Urinary bladder (tissue), 4 donors: Measurements from ENCODE around the gene SPATA31C2. TPM values are rescaled to one million over a fixed set of nuclear protein-coding genes. Genes with fewer than 3 reads are reported as not detected.
"Not testable (repeated sequence)": the region's sequence is repeated elsewhere in the genome, so short reads cannot be mapped to it uniquely, and the experiment has no call there.

Experiments used
- DNase-seq: peaks from one replicate; pipeline ENCODE4 v3.0.0-alpha.2; 2015; ENCODE audit errors: extremely low spot score
- H3K27ac ChIP-seq: one replicate; pipeline ENCODE4 v1.5.1; 2013; ENCODE audit warnings: low read depth, mild to moderate bottlenecking, moderate library complexity
- H3K36me3 ChIP-seq: one replicate; pipeline ENCODE4 v1.6.1; 2013; ENCODE audit warnings: mild to moderate bottlenecking, moderate library complexity; ENCODE audit not compliant: insufficient read depth
- H3K4me1 ChIP-seq: one replicate; pipeline ENCODE4 v1.6.1; 2013; ENCODE audit warnings: mild to moderate bottlenecking, moderate library complexity; ENCODE audit not compliant: insufficient read depth
- H3K4me3 ChIP-seq: one replicate; pipeline ENCODE4 v1.5.1; 2013; ENCODE audit warnings: low read depth, low read length
- WGBS: extraction: QIAGEN DNeasy Blood & Tissue Kit; methylation state at CpG from one replicate; pipeline ENCODE4 v1.1.7; 2013; 5-methylcytosine and 5-hydroxymethylcytosine counted together
- polyA plus RNA-seq: library from polyadenylated mRNA; stranded (reverse); fragments of 200-250 nt; gene quantifications from one replicate; pipeline ENCODE4 v1.2.3, GENCODE V29; 2013
- total RNA-seq: library from RNA; depleted of rRNA; stranded (reverse); fragments of >200 nt; gene quantifications from one replicate; pipeline ENCODE4 v1.2.3, GENCODE V29; 2014
- donor health status: healthy with polysubstance abuse.
- donor health status: healthy.

Gene SPATA31C2
- total and polyA plus RNA-seq, 2 donors = not detected

DNA sequence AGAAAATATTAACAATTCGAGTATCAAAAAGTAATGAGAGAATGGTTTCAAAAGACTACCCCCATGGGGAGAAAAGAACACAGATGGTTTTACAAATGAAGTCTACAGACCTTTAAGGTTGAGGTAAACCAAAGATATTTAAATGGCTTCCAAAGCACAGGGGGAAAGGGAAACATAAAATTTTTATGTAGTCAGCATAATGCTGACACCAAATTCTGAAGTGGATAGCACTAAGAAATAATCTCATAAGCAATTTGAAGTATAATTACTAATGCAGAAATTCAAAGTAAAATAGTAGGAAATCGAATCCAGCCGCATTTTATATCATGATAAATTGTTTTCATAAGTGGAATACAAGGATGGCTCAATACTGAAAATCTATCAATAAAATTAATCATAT, 30.3 kb upstream of the SPATA31C2 start:
- H3K27ac ChIP-seq = no peak overlapping the region
- DNase-seq = no peak
- 56% methylated on average over 3 of the region's 3 CpGs for WGBS
- H3K4me1 ChIP-seq = no peaks in the 10 kb centered on the region
- H3K36me3 ChIP-seq = no peaks in the 10 kb centered on the region
- no peak overlapping the region for H3K4me3 ChIP-seq

DNA sequence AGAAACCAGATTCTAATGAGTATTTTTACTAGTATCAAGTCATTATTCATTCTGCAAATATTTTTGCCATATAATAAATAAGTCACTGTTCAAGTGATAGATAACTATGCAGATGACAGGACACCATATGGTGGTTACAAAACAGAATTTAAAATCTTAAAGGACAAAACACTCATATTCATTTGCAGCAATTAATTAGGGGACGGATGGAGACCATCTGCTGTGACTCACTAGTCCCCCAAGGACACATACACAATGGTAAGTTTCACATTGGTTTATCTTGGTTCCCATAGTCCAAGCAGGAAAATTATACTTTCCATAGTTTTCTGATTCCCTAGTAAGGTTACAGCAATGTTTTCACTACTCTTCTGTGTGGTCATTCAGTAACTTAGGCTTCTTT, 28.4 kb upstream of the SPATA31C2 start:
- Histone ChIP-seq H3K36me3 (no peaks in the 10 kb centered on the region), H3K4me3 (no peak overlapping the region), H3K4me1 (no peaks in the 10 kb centered on the region), H3K27ac (no peak overlapping the region)
- WGBS = 81% methylated on average over 1 of the region's 1 CpG
- DNase-seq = no peak

DNA sequence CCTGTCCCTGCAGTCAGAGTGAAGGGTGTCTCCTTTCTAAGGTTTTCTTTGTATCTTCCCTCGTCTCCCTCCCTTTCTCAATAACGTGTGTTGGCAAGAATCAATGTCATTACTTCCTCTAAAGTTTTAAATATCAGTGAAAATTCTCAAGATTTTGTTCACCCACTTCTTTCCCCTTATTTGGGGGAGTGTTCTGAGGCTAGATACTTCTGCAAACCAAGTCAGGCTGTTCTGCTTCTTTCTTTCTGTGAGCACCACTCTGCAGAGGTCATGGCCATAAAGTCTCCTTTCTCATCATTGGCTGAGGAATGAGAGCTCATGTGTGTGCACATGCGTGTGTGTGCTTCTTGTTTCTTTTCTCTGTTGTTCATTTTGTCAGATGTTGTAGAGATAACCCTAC, 26.6 kb upstream of the SPATA31C2 start:
- no peak overlapping the region for H3K27ac ChIP-seq
- no peak overlapping the region for H3K4me3 ChIP-seq
- WGBS = 77% methylated on average over 3 of the region's 3 CpGs
- no peaks in the 10 kb centered on the region for H3K36me3 ChIP-seq
- H3K4me1 ChIP-seq = no peaks in the 10 kb centered on the region
- DNase-seq = no peak

DNA sequence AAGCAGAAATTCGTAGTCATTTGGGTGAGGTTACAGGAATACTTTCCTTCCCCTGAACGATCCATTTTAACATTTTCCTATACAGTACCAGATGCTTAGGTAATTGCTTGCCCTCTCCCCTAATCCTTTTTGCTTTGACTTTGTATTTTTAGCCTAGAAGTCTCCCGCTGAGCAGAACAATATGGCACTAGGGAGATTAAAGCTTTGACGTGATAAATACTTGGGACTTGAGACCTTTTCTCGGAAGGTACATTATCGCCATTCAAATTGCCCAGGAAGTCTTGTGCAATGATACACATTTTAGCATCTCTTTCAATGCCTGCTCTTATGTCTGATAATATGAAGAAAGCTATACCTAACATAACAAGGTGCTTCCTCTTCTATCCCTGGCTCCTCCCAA, 22.9 kb upstream of the SPATA31C2 start:
- H3K4me3 ChIP-seq = no peak overlapping the region
- WGBS = 71% methylated on average over 6 of the region's 6 CpGs
- no peaks in the 10 kb centered on the region for H3K36me3 ChIP-seq
- DNase-seq = no peak
- H3K4me1 ChIP-seq = no peaks in the 10 kb centered on the region
- no peak overlapping the region for H3K27ac ChIP-seq

DNA sequence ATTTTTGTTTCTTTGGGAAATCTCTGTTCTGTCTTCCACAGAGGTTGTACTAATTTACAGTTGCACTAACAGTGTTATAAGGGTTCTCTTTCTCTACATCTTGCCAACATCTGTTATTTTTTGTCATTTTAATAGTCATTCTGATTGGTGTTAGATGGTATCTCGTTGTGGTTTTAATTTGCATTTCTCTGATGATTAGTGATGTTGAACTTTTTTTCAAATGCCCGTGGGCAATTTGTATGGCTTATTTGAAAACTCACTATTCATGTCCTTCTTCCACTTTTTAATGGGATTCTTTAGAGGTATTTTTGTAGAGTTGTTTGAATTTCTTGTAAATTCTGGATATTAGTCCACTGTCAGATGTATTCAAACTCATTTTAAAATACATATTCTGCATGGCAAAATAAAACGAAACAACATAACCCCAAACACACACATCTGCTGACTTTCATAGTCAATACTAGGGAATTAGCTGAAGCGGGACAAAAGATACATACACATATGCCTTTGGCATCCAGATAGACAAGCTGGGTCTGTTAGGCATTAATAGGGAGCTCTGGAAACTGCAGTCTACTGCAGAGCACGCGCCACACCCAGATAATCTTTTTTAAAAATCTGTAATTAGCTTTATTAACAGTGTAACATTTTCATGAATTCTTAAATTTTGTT, 5.8 kb upstream of the SPATA31C2 start:
- Histone ChIP-seq H3K27ac (no peak overlapping the region), H3K4me1 (no peaks in the 10 kb centered on the region), H3K4me3 (no peak overlapping the region), H3K36me3 (no peaks in the 10 kb centered on the region)
- DNase-seq = no peak
- WGBS = 84% methylated on average over 6 of the region's 6 CpGs

DNA sequence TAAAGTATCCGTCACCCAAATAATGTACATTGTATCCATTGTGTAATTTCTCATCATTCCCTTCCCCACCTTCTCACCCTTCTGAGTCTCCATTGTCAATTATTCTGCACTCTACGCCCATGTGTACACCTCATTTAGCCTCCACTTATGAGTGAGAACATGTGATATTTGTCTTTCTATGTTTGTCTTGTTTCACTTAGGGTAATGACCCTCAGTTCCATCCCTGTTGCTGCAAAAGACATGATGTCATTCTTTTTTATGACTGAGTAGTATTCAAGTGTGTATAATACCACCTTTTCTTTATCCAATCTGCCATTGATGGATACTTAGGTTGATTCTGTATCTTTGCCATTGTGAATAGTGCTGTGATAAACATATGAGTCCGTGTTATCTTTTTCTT, 4.9 kb upstream of the SPATA31C2 start:
- Histone ChIP-seq H3K4me1 (no peaks in the 10 kb centered on the region), H3K36me3 (no peaks in the 10 kb centered on the region), H3K27ac (no peak overlapping the region), H3K4me3 (no peak overlapping the region)
- WGBS = 90% methylated on average over 3 of the region's 3 CpGs
- no peak for DNase-seq

DNA sequence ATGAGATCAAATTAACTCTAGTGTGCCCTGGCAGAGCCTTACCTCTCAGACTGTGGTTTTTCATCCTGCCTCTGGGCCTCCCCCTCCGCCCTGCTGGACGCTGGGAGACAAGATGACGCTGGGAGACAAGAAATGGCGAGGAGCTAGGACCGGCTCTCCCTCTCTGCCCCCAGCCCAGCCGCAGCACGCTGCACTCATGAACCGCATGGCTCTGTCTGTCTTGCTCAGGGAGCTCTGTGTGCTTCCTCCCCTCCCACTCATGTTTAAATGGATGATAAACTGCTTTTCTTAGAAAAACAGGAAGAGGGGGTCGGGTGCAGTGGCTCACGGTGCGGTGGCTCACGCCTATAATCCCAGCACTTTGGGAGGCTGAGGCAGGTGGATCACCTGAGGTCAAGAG, 4.7 kb downstream of the SPATA31C2 start:
- not testable (repeated sequence) for H3K36me3 ChIP-seq, H3K27ac ChIP-seq
- 44% methylated on average over 12 of the region's 12 CpGs for WGBS

DNA sequence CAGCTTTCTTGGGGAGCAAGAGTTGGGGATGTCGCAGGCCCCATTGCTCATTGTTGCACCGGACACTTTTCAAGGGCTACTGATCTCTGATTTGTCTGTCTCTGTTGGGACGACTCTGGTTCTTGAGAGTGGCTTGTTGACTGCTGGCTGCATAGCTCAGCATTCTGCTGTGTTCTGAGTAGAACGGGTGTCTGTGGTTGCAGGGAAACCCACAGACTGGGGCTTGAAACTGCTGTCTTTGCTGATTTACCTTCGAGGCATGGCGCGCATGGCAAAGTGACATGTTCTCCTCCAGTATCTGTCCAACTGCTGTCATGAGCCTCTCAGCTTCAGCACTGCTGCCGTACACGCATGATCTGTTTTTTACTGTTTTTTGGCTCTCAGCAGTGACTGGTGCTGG, 8.7 kb downstream of the SPATA31C2 start:
- WGBS = 72% methylated on average over 9 of the region's 9 CpGs
- not testable (repeated sequence) for H3K4me1 ChIP-seq, DNase-seq, H3K4me3 ChIP-seq, H3K27ac ChIP-seq, H3K36me3 ChIP-seq

More for the DNA sequence above, 4.7 kb downstream of the SPATA31C2 start:
- not testable (repeated sequence) for H3K4me1 ChIP-seq, H3K4me3 ChIP-seq, DNase-seq

DNA sequence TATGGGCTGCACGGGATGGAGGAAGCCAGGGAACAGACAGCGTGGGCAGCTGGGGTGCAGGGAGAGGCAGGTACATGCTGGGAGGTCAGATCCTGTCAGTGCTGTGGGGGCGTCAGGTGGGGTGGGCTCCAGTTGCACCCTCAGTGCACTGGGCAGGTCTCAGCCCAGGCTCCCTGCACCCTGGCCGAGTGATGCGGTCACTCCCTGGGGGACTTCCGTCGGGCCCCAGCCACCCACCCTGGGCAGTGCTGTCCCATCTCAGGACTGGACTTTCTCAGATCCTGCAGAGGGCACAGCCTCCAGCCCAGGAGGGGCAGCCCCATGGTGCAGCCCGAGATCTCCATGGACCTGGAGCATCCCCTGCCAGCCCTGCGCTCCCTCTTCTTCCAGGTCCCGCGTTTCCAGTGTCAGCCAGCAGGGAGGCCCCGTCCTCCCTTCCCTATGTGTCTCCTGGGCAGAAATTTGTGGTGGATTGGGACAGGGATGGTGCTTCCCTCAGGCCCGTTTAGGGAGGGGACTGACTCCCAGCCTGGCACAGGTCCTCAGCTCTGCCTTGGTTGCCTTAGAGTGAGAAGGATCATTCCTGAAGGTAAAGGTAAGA, 10.5 kb downstream of the SPATA31C2 start:
- WGBS = 94% methylated on average over 12 of the region's 13 CpGs
- DNase-seq, H3K4me1 ChIP-seq, H3K27ac ChIP-seq, H3K4me3 ChIP-seq, H3K36me3 ChIP-seq: not testable (repeated sequence)

DNA sequence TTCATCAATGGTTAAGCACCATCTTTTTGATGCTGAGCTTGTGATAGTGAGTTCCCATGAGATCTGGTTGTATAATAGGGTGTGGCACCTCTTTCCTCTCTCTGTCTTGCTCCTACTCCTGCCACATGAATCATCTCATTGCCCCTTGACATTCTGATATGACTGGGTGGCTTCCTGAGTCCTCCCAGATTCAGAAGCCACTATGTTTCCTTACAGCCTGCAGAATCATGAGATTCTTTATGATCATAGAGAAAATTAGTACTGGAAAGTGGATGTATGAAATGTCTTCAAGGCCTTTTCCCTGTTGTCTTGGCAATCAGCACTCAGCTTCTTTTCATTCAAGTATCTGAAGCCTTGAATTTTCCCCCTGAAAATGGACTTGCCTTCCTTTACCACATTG, 14.9 kb downstream of the SPATA31C2 start:
- not testable (repeated sequence) for DNase-seq, H3K27ac ChIP-seq, H3K36me3 ChIP-seq, H3K4me1 ChIP-seq, H3K4me3 ChIP-seq

DNA sequence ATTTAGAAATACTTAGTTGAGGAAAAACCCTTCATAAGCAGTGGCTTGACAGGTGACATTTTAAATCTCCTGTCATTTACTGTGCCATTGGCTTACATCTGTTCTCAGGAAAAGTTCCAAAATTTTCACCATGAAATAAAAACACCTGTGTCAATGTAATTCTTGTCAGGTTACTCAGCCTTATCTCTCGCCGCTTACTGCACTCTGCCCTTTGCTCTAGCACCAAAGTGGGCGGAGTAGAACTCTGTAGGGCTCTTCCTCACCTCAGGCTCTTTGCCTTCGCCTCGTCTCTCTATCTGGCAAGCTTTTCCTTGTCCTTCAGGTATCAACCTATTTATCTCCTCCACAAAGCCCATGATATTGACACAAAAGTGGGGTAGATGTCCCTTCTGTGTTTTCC, 20.2 kb downstream of the SPATA31C2 start:
- not testable (repeated sequence) for H3K27ac ChIP-seq, H3K4me3 ChIP-seq, H3K36me3 ChIP-seq, DNase-seq, H3K4me1 ChIP-seq
- whole genome bisulfite sequencing = 78% methylated on average over 5 of the region's 5 CpGs

DNA sequence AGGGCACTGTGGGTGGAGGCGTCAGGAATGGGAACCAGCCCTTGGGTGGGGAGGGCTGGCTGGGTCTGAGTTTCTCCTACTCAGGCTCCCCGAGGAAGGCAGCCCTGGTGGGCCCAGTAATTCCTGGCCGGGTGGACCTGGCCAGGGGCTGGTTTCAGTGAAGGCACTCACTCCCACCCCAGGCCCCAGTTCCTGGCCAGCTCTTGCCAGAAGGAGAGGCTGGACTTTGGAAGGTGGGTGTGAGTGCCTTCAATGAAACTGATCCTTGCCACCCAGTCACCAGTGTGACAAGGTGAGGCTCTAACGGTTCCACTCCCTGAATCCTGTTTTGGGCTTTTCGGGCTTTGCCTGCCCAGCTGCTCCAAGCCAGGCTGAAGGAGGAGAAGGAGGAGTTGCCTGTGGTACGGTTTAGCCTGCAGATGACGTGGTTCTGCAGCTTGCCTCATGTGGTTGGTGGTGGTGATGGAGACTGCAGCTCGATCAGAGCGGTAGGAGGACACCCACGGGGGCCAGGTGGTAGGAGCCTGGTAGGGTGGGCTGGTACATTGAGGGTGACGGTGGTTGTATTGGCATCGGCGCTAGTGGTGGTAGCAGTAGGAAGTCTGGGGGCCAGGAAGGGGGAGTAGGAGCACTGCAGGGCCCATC, 23.2 kb downstream of the SPATA31C2 start:
- WGBS = 90% methylated on average over 13 of the region's 13 CpGs
- not testable (repeated sequence) for H3K4me1 ChIP-seq, DNase-seq, H3K4me3 ChIP-seq, H3K36me3 ChIP-seq, H3K27ac ChIP-seq

DNA sequence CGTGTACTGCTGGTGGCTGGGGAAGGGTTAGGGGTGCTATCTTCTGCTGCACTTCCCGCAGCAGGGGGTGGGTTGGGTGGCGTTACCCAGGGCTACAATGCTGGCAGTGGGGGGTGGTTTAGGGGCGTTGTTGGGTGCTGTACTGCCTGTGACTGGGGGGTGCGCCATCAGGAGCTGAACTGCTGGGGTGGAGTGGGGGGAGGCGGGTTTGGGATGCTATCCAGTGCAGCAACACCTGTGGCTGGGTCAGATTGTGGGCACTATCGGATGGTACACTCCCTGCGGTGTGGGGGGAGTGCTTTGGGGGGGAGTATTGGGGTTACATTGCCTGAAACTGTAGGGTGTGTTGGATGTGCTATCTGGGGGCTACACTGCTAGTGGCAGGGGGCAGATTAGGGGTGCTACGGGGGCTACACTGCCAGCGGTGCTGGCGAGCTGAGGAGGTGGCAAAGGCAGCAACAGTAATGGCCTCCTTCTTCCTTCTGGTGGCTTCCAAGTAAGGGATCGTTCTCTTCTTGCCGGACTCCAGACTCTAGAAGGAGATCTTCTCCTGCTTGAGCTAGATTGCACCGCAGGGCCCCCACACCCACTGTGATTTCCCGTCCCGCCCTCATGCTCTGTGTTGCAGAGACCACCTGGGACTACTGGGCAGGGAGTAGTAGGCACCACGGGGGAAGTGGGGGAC, 23.9 kb downstream of the SPATA31C2 start:
- H3K4me3 ChIP-seq, H3K27ac ChIP-seq, H3K36me3 ChIP-seq, DNase-seq, H3K4me1 ChIP-seq: not testable (repeated sequence)
- WGBS = 85% methylated on average over 16 of the region's 17 CpGs
